H1 (cell line): ENCODE data around the gene SRPX. TPM values are rescaled to one million over a fixed set of nuclear protein-coding genes. Genes with fewer than 3 reads are reported as not detected.

Source experiments
- CEBPB ChIP-seq: IDR thresholded peaks from 2 replicates; pipeline ENCODE4 v1.6.1; 2012; ENCODE audit warnings: low read depth, low read length
- CHD2 ChIP-seq: IDR thresholded peaks from 2 replicates; pipeline ENCODE4 v1.6.1; 2012; ENCODE audit warnings: low read length, improper control_type of control experiment
- E2F6 ChIP-seq: IDR thresholded peaks from 2 replicates; pipeline ENCODE4 v1.6.1; 2012; ENCODE audit warnings: inconsistent platforms
- JUN ChIP-seq: IDR thresholded peaks from 2 replicates; pipeline ENCODE4 v1.6.1; 2011; ENCODE audit warnings: low read depth, mild to moderate bottlenecking, improper control_type of control experiment, low read length
- MAX ChIP-seq: IDR thresholded peaks from 2 replicates; pipeline ENCODE4 v1.6.1; 2012; ENCODE audit warnings: inconsistent platforms
- polyA plus RNA-seq, 7 experiments: library from polyadenylated mRNA; depleted of rRNA in 3 of 7; stranded (reverse) in 5 of 7; unstranded in 2 of 7; fragments of >200 nt in 5 of 7; fragments of 200-250 nt in 2 of 7; gene quantifications; 1 replicate in 5 of 7; 2 replicates in 1 of 7; 4 replicates in 1 of 7; pipeline versions ENCODE4 v1.2.1 to v1.2.3, GENCODE V29; 2011 to 2013; ENCODE audit warnings: missing spikeins in 2 of 7, mixed read lengths in 2 of 7
- total RNA-seq: library from RNA; stranded (reverse); fragmentation: NEBNext Ultra II Directional; extraction: Animal tissue kit (Norgen Biotek cat#: 25700); gene quantifications from 2 replicates; pipeline ENCODE4 v1.2.1, GENCODE V29; 2021

The SRPX gene
- total and polyA plus RNA-seq, 2 of the 8 experiments (the other 6 are each of a cell fraction or from before 2014, with no cell fraction given) = 7.6 to 10.4 TPM

- no peak for TF ChIP-seq JUN
- no peak for TF ChIP-seq CHD2
- peak; percentile 54; the same call in 1 of the 2 replicates for TF ChIP-seq MAX
- TF ChIP-seq CEBPB = no peak
- peak; percentile 80 for TF ChIP-seq E2F6
- TF ChIP-seq, all 59 proteins: peak for 3
Measured at GRCh38 chrX:38220415-38221390, at the start of gene SRPX (continued).
